Renal pelvis (tissue), 4 donors: ENCODE measurements around the gene OSBPL3. TPM values are rescaled to one million over a fixed set of nuclear protein-coding genes. Genes with fewer than 3 reads are reported as not detected.

Source experiments
- DNase-seq: peaks from one replicate; pipeline ENCODE4 v3.0.0-alpha.2; 2013
- polyA plus RNA-seq, 3 donors: library from polyadenylated mRNA; unstranded; fragments of 120-200 nt; gene quantifications; one replicate each; pipeline ENCODE4 v1.2.1, GENCODE V29; 2013; ENCODE audit not compliant: insufficient read length in 3 of 3

OSBPL3 gene
- polyA plus RNA-seq, 3 donors = 17.7 to 26.9 (median 23.5) TPM

DNA sequence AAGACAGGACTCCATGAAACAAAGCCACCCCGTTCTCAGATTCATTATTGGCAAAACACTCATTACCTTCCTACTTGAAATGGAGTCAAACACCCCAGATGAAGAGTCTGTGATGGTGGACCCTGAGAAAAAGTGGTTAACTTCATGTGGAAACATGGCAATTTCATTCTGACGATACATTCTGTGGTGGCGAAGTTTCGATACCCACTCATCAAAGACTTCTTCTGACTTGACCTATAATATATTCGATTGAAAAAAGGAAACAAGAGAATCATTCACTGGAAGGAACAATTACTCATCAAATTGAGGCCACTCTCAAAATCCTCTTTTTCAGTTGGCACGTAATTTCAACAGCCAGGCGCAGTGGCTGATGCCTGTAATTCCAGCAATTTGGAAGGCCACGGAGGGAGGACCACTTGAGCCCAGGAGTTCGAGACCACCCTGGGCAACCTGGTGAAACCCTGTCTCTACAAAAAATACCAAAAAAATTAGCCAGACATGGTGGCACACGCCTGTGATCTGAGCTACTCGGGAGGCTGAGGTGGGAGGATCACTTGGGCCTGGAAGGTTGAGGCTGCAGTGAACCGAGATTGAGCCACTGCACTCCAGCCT lies 113.9 kb downstream of the OSBPL3 start:
- no peak for DNase-seq

DNA sequence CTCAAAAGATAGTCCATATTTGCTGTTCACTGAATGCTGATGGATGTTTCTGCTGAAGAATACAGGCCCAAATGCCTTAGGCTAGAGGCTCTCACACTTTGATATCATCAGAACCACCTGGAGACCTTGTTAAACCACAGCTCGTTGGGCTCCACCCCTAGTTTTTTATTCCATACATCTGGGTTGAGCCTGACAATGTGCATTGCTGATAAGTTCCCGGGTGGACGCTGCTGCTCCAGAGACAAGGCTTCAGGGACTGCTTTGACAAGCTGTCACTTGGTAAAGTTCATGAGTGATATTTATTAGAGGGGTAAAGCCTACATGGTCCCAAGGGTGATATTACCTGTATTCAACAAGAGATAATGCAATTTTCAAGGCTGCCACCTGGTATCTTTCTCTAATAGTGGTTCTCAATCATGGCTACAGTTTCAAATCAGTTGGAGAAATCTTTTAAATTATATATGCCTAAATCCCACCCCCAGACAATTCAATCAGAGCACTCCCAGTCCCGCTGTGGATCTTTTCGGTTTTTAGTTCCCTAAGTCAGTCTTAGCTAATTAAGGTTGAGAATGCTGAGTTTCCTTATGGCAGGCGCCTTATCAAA lies 115.7 kb downstream of the OSBPL3 start:
- DNase-seq = no peak

DNA sequence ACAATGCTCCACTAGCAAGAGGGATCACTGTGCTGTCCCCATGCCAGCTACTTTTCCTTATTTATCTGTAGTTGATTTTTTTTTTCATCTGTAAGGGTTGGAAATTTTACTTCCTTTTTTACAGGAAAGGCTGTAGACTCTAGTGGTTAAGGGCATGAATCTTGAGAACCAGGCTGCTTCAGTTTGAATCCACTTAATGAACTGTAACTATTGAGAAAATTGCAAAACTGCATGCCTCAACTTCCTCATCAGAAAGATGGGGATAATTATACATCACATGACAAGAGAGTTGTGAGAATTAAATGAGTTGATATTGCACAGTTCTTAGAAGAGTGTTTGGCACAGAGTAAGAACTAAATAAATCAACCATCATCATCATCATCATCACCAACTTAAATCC lies 116.4 kb downstream of the OSBPL3 start:
- DNase-seq = no peak

DNA sequence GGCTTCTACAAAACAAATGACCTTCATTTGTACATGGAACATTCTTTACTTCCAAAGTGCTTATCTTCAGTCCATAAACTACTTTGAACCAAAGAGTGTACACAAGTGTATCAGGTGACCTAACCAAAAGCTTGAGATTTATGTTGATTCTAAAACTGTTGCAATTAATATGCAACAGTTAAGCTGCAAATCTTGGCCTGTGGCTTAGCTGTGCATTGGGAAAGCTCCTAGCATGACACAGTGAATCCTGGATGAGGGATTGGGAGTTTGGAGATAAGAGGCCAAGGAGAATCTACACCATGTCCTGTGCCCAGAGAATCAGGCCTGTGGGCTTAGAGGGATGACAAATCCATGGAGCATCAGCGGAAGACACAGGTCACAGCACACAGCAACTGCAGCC lies 117.5 kb downstream of the OSBPL3 start:
- DNase-seq = no peak

DNA sequence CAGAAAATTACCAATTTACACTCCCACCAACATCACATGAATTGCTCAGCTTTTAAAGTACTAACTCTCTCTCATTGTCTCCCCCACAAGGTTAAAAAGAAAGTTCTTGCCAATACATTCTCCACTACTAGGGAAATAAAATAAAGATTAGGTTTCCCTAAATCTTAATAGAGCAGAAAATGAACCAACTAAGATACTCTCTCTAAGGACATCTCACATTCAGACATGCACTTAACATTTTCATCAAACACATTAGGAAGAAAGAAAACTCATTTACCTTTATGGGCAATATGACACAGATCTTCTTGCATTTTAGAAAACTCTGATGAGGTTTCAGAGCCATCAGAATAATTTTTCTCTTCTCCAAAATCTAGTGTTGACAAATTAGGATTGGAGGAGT lies 118.6 kb downstream of the OSBPL3 start:
- no peak for DNase-seq

DNA sequence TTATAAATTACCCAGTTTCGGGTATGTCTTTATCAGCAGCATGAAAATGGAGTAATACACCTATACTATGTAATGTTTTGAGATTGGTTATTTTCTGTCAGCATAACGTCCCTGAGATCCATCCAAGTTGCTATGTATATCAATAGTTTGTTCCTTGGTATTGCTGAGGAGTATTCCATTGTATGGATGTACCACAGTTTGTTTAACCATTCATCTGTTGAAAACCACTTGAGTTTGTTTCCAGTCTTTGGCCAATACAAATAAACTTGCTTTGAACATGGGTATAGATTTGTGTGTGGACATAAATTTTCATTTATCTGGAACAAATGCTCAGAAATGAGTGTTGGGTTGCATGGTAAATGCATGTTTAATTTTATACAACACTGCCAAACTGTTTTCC lies 119.4 kb downstream of the OSBPL3 start:
- DNase-seq = no peak

DNA sequence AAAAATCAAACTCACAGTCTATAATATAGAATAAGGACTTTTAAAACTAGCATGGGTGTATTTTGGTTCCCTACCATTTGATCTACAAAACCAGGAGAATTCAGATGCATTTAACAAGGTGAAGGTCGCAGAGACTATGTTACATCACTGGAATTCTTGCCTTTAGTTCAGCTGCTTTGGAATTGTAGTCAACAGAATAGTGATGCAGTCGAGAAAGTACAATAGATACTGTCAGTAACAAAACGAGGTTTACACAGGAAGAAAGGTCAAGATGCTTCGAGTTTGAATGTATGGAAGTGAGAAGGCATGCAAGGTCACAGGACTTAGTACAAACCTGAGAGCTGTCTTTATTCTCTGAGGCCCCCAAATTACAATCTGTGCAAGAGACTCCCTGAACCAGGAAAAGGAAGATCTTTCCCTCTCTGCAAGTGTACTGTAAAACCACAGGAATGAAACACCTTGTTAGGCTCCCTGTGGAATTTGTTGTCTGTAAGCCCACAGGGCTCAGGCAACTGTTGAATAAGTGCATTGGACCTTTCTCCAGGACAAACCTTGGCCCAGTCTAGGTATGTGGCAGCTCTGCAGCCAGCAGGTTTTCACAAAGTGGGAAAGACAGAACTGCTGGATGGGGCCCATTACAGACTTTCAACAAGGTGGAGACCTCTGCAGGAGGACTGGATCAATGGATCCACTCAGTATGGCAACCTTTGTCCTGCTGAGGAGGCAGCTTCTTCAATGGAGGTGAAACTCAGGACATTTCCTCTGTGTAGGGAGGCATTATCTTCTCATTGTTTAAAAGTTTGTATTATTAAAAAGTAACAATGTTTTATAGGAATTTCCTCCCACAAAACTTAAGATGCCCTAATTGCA lies 121.6 kb downstream of the OSBPL3 start:
- DNase-seq = no peak

DNA sequence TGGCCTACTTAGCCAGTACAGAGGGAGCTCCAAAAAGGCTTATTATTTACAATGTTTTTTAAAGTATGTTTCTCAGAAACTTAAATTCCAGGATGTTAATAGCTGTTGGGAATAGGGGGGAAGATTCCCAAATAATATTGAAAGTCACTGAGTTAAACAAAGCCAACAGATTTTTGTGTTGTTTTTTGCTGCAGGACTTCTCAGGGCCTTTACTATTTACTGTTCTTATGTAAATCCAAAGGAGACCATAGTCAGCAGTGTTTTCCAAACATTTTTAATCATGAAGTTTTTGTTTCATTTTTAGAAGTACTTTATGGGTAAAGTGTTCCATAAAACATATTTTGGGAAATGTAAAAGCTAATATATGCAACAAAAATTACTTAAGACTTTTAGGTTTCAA lies 122.4 kb downstream of the OSBPL3 start:
- no peak for DNase-seq

DNA sequence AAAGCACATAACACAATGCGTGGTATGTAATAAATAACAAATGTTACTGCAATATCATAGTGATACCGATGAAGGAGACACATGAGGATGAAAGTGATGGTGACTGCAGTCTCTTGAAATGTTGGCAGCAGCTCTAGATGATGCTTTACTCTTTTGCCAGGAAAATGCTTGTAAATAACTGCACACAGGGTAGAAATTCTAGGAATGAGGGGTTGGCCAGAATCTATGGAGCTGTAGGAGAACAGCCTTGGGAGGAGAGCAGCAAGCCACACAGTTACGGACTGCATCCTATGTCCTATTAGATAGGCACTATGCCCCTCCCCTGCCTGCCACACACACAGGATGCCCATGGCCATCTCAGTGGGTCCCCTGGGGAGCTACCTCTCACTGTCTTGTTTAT lies 125.1 kb downstream of the OSBPL3 start:
- DNase-seq = no peak

DNA sequence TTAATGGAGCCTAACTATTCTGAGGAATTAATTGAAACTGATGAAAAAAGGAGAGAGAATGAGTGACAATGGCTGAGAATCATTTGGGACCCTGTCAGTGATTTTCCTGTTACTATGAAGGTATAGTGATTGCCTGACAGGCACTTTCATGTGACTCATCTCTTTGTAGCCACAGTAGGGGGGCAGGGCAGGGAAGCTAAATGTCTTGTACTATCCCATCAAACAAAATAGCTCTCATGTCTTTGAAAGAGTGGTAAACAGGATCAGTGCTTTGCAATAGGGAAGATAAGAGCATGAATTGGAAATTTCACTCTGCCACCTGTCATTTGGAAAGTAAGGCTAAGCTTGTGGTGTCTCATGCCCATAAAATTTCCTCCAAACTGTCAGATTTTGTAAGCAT lies 128.2 kb downstream of the OSBPL3 start:
- DNase-seq = no peak

DNA sequence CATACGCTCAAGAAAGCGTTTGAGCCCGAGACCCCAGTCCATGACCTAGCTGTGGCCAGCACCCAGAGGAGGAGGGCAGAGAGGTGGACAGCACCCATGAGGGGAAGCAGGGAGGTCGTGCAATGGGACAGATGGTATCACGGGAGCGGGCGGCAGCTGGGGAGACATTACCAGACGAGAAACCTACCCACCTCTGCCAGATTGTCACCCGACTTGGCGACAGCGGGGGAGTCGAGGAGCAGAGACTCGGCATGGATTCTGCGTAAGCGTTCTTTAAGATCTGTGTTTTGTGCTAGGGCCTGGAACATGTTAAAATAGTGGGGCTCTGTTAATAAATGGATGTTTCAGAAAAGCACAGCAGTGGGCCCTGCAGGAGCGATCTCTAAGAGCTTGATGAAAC lies 131.1 kb downstream of the OSBPL3 start:
- DNase-seq = no peak

DNA sequence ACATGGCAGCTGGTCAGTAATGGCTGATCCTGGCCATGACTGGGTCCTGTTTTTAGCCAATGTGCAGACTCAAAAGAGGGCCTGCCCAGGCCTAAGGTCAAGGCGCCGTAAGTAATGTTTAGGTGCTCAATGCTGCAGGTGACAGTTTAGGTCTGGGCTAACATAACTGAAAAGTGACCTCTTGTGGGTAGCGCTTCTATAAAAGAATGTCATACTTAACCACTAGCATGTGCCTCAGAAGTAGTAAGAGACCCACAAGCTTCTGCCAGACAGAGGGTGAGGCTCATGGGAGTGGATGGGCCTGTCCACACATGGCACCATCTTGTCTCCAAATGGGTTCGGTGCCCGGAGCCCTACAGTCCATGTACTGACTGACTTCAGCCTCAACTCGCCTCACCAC lies 132.2 kb downstream of the OSBPL3 start:
- no peak for DNase-seq

DNA sequence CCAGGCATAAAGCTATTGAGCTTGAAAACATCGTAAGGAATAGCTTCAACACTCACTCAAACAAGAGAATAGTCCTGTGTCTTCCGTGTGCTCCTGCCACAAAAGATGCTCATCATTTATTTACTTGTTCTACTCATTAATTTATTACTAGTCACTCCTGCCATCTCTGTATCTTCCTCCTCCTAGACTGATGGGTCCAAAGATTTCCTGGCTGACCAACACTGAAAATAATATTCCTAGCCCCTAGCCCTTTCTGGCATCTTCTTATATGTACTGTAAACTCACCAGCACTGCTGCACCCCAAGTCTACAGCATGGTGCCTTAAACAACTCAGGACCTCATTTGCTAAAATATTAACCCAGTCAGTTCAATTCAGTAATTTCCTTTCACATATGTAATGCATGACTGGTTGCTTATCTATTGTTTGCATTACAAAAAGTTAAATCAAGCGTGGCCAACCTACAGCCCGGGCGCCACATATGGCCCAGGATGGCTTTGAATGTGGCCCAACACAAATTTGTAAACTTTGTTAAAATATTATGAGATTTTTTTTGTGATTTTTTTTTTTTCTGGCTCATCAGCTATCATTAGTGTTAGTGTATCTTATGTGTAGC lies 136.1 kb downstream of the OSBPL3 start:
- DNase-seq = no peak

DNA sequence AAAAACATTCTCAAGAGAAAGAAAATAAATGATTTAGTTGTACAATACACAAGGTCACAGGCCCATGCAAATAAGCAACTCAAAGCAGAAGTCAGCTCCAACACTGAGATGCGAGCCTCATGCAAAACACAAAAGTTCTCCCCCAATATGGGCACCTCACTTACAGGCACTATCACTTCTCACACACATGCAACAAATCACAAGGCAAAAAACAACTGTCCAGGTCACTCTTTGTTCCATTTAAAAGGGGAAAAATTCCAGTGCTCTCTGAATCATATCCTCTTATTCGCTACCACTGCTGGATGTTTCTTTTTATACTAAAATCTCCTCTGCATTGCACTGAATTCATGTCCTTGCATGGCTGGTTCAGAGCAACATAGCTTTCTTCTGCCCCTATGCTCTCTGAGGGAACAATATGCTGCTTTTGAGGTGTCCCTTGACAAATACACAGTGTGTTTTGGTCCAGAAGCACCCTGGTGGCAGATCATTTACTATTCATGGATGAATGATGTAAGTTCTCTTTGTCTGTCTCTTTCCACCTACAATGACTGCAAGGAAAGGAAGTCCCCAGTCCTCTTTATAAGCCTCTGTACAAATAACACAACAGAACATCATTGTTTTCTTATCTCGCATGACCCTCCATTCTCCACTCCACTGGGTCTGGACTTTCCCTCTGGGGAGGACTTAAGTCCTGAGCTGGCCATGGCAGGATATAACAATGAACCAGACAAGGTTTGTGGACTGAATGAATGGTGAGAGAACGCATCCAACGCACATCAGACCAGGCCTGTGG lies 137.3 kb downstream of the OSBPL3 start:
- DNase-seq = no peak

DNA sequence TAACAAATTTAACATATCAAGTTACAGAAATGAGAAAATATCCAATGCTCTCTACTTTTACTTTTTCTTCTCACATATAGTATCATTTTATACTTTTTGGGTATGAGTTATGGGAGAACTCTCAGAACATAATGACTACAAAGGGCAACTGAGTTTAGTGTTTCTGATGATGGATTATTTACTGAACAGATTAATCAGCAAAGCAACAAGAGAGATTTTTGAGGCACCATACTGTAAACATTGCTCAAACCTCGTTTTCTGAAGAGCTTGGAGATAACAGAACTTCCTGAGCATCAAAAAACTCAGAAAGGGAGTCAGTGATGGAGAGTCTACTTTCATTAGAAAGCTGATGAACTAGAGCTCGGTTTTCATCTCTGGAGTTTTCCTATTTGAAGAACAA lies 137.9 kb downstream of the OSBPL3 start:
- no peak for DNase-seq

DNA sequence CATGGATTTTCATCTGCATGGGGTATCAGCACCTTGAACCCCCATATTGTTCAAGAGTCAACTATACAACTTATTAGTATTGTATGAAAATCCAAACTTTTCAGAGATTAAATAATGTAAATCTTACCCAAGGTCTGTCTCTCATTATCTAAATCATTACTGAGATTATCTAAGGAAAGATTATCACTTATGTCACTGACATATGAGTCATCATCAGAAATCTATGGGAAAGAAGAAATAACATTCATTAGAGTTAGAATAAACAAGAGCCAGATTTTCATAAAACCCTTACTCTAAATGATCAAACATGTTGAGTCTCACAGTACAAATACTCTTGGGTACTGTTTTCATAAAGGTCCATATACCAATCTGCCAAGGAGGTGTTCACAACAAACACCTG lies 139.4 kb downstream of the OSBPL3 start:
- DNase-seq = no peak

DNA sequence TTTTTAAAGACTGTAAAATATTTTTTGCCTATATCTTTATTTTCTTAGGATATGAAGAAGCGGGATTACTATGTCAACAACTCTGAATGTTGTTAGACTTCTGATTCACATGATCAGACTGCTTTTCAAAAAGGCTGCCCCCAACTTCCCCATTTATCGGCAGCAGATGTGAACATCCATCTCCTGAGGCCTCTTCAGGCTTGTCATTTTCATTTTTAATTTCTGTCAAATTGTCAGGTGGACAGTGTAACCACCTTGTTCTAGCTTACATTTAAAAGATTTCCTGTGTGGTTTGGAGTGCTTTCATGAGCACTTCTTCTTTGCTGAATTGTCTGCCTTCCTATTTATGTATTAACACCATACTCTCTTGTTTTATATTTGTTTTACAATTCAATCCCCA lies 143.9 kb downstream of the OSBPL3 start:
- DNase-seq = no peak

DNA sequence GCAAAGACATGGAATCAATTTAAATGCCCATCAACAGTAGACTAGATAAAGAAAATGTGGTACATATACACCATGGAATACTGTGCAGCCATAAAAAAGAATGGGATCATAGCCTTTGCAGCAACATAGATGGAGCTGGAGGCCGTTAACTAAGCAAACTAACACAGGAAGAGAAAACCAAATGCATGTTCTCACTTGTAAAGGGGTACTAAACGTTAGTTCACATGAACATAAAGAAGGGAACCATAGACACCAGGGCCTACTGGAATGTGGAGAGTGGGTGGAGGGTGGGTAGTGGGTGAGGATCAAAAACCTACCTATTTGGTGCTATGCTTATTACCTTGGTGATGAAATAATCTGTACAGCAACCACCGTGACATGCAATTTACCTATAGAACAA lies 144.3 kb downstream of the OSBPL3 start:
- DNase-seq = no peak

DNA sequence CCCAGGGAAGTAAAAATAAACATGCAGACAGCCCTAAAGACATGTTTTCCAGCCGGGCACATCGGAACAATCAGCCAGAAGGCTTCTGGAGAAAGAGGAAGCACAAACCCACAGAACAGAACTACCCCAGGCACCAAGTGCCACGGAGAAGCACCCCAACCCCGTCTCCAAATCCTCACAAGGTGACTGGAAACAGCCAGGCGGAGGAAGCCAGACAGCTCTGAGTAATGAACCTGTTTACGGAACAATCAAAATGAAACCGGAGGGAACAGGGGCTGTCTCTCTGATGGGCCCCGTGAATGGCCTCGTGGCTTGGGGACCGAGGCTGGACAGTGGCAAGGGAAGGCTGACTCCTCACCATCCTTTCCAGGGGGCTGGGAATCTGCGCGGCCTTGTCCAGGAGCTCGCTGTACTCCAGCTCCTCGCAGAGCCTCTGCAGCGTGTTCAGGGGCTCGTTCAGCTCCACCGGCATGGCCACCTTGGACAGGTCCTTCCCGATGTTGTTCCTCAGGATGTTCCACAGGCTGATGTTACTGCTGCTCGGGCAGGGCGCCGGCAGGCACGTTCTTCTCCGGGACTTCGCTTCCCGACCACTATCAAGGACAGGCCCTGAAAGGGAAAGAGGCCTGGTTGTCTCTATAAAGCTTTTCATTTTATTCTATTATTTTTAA lies 145.7 kb downstream of the OSBPL3 start:
- DNase-seq = no peak

DNA sequence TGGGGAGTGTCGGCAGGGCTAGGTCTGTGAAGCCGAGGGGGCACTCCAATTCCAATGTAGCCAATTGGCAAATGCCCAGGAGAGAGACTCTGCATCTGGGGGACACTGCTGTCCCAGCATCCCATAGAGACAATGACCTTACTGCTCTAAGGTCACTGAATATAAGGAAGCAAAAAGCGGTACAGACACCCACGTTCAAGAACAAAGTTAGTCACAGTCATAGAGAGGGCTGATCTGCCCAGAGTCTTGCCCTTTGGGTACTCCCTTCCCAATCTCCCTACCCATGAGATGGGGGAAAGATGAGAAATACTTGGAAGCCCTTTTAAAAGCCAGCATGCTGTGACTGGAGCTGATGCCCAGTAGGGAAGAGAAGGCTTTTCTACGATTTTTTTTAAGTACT lies 146.4 kb downstream of the OSBPL3 start:
- no peak for DNase-seq

DNA sequence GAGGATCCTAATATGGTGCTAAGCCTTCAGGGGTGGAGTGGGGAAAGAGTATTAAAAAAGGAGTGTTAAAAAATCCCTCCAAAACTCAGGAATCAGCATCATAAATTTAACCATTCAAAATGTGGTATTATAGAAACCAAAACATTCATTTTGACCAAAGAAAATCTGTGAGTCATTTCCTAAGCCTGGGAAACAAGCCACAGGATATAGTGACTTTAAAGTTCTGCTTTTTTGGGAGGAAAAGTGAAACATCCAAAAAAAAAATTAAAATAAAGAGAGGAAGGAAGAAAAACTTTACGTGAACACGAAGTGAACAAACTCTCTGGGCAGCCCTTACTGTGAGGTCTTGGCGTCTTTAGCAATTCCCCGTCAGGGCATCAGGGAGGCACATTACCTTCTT lies 148.7 kb downstream of the OSBPL3 start:
- no peak for DNase-seq
